HL-60/S4 (cell line): ENCODE measurements around the gene KCP.

ENCODE experiments used
- in situ Hi-C: fragments of 300-500 bp; cut with MboI; formaldehyde crosslinking; loops from 2 replicates; pipeline ENCODE4 v1.14.3; 2022; ENCODE audit warnings: low sequenced_read_pairs

Gene KCP

DNA sequence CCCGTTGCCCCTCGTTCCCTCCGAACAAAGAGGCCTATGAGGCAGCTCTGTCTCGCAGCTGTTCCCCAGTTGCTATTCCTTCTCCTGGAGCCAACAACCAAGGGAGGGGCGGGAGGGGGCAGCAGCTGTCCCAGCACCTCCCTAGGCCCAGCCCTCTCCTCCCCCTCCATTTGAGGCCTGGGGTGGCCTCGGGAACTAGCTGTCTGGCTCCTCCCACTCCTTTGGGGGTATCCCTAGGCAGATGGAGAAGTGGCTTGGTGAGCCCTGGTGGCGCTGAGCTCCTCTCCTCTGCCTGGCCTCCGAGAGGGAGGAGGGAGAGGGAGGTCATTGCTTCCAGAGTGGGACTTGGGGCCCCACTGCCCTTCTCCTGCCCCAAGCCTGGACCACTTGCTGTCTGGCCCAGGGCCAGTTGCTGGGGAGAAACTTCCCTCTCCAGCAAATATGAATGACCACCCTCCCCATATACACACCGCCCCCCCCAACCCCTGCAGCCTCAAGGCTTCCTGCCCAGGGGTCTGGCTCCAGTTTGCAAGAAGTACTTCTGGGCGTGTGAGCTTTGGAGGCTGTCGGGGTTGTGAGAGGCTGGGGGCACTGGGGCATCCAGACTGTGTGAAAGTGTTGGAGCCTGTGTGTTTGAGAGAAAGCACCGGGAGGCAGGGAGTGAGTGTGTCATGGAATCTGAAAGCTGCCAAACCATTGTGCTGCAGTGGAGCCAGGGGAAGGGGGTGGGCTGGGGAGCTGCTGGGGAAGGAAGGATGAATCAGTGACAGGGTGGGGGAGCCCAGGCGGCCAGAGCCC, 77.2 kb downstream of the KCP start:
- in situ Hi-C loops: no loop called here

DNA sequence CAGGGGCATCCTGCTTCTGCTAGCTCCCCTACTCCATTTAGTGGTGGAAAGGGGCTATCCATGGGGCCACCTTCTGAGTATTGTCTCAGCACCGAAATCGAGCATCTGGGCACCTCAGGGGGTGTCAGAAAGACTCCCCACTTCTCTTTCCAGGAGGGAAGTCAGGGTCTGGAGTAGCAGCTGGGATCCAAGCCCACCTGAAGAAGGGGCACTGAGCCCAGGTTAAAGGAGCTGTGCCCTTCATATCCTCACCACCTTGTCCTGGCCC, 77.7 kb downstream of the KCP start:
- in situ Hi-C loops: no loop called here

DNA sequence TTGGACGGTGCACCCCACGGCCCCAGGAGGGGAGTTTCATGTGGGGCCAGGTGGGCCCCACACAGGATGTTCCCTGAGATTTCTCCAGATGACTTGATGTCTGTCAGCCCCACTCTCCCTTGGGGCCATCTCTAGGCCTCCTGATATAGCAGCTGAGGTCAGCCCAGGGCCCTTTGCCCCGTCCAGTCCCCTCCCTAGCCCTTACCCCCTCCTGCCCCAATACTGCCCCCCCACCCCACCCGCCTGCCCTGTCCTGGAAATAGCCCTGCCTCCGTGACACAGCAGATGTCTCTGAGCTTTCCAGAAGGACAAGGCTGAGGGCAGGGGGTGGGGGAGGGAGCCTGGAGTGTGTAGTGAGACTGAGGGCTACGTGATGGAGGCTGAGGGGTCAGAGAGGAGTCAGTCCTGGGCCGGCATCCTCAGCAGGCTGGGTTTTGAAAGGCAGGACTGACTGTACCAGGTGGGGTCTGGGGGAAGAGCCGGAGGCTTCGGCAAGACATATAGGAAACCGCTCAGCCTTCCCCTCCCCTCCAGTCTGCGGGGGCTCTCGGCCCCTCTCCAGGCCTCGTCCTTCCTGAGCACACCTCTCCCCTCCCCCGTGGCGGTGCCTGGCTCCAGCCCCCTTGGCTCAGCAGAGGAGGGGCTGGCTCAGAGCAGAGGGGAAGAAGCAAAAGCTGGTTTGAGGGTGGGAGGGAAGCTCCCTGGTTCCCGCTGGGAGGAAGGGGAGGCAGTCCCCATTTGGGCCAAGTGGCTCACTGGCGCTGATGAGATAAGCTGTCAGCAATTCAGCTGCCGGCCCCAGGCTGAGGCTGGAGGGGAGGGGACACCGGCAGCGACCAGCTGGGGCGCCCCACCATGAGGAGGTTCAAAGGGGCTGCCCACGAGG, 78.3 kb downstream of the KCP start:
- in situ Hi-C loops: no loop called here

DNA sequence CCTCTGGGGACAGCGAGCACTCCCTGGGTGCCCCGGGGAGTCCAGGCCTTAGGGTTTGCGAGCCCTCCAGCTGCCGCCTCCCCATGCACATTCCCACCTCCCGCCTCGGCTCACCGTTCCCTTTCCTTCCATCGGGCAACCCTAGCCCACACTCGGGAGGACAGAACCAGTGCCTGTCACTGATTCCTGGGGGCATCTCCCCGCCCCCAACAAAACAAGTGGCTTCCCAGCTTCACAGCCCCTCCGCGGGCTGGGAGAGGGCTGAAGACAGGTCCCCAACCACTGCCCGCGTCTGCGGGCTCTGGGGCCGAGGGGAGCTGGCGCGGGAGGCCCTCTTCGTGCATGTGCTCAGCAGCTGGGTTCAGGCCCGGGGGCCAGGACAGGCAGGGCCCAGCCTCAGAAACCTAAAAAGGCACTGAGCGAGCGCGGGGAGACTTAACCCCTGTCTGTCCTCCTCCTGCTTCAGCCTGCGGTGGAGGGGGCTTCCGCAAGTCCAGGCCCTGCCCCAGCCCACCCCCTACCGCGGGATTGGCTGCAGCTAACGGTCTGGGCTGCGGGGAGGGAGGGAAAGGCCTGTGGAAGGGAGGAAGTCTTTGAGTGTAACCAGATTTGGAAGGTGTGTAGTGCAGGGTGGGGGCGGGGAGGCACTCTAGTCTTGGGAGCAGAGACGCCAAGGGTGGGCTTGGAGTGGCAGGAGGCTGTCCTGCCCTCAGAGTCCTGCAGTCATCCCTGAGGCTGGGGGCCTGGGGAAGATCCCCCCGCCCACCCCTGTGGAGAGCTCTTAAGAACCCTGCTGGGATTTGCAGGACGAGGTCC, 79.1 kb downstream of the KCP start:
- in situ Hi-C loops: no loop called here

DNA sequence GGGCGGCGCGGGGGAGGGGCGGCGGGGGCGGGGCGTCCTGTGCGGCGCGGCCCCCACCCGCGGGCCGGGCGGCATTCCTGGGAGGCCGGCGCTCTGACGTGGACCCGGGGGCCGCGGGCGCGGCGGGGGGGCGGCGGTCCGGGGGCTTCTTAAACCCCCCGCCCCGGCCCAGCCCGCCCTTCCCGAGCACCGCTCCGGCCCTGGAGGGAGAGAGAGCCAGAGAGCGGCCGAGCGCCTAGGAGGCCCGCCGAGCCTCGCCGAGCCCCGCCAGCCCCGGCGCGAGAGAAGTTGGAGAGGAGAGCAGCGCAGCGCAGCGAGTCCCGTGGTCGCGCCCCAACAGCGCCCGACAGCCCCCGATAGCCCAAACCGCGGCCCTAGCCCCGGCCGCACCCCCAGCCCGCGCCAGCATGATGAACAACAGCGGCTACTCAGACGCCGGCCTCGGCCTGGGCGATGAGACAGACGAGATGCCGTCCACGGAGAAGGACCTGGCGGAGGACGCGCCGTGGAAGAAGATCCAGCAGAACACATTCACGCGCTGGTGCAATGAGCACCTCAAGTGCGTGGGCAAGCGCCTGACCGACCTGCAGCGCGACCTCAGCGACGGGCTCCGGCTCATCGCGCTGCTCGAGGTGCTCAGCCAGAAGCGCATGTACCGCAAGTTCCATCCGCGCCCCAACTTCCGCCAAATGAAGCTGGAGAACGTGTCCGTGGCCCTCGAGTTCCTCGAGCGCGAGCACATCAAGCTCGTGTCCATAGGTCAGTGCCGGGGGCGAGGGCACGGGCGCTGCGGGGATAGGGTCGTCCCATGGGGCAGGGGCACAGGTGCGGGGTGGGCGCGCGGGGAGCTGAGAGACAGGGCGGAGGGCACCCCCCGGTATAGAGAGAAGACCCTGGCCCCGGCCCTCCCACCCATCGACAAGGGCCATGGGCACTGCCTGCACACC, 80.0 kb downstream of the KCP start, which contains the start of gene FLNC:
Gene FLNC, plus strand, starts transcription at position 176 of the 947 bp plus-strand sequence. Its CDS starts 232 bp downstream, at position 408.
- in situ Hi-C loops: no loop called here

DNA sequence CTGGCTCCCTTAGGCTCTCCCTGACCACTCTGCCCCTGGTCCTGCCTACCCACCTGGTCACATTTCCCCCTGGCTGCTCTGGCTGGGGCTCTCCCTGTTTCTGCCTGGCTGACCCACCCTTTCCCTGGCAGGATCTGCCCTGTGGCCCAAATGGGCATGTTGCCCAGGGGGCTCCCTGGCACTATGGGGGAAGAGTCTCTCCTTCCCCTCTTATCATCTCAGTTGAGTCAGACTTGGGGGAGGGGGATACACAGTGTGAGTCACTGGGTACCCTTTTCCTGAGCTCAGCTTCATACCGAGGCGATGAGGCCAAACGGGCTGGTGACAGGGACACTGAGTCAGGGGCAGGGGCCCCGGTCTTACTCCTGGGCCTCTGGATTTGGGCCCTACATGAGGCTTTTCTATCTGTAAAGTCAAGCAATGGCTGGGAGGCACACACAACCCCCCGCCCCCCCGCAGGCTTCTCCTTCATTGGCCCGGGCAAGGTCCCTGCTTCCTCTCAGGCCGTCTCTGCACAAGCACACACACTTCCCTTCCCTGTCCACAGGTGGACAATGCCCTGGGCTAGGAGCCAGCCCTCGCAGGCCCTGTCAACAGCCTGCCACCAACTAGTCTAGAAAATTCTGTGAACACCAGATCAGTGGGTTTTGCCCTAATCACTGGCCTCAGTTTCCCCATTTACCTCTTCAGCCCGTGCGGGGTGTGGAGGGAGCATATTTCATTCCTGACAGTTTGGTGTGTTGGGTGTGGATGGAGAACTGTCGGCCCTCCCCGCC, 80.9 kb downstream of the KCP start:
- in situ Hi-C loops: no loop called here

DNA sequence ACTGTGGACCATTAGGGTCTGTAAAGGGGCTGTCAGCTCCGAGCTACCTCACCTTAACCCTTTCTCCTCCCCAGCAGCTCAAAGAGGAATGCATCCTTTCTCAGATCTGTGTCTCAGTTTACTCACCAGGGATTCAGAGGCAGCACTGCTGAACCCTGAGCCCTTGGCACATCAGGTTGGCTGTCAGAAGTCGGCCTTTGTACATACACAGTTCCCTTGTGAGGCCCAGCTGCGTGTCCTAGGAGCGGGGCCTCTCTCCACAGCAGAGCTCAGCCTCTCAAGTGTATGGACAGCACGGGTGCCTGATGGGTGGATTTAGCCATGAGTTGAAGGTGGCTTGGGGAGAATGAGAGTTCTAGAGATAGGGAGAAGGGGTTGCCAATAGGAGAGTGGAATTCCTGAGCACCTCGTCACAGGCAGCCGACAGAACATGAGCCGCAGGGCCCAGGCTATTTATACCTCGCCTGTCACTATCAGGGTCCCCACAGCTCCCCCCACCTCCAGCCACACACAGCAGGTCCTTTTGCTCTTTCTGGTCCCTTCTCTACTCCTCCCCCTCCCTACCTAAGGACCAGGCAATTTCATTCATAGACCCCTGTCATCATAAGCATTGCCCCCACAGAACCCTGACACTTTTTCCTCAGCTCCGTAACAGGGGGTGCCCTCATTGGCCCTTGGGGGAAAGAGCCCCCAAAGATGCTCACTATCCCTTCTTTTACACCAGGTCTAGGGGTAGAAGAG, 82.4 kb downstream of the KCP start:
- in situ Hi-C loops: no loop called here

DNA sequence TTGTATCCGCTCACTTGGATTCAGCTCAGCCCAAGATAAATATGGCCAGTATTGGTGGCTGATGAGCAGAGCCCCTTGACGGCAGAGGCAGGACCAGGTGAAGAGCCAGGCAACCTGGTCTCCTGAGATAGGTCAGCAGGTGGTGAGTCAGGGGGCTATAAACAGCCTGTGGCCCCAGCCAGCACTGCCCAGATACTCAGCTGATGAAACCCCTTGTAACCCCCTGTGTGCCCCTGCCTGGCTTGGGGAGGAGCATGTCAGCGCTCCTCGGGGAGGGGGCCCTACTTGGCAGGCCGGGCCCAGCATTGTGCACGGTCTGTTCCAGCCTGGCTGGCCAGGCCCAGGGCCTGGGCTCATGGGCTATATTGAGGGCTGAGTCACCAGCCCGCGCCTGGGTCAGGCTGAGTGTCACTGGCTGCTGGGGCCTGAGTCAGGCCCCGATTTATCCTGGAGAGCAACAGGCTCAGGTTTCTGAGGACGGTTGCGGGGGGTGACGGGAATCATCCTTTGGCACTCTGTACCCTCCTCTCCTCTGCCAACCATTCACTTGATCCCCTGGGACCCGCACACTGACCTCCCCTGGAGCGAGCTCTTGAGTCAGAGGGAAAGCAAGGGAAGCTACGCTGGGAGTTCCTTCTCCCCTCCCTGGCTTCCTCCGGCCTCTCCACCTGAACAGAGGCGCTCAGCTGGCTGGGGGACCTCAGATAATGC, 83.1 kb downstream of the KCP start:
- in situ Hi-C loops: no loop called here

DNA sequence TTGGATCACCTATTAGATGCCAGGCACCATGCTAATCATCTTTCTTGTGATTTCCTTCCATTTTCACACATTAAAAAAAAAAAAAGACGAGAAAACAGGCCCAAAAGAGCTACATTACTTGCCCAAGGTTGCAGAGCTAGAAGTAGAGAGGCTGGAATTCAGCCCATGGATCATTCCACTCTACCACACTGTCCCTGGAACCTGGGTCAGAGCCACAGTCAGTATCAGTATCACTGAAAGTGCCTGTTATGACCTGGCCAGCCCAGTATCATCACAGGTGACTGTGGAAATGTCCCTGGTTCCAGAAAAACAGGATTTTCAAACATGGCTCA, 83.6 kb downstream of the KCP start:
- in situ Hi-C loops: no loop called here
